ENCODE results near the gene CD84. TPM values are rescaled to one million over a fixed set of nuclear protein-coding genes. Genes with fewer than 3 reads are reported as not detected.
"Not testable (repeated sequence)": the region's sequence is repeated elsewhere in the genome, so short reads cannot be mapped to it uniquely, and the experiment has no call there.

The CD84 gene
- polyA plus RNA-seq, 1 donor (not counting 4 experiments of a cell fraction or from before 2014, with no cell fraction given) = not detected

DNA sequence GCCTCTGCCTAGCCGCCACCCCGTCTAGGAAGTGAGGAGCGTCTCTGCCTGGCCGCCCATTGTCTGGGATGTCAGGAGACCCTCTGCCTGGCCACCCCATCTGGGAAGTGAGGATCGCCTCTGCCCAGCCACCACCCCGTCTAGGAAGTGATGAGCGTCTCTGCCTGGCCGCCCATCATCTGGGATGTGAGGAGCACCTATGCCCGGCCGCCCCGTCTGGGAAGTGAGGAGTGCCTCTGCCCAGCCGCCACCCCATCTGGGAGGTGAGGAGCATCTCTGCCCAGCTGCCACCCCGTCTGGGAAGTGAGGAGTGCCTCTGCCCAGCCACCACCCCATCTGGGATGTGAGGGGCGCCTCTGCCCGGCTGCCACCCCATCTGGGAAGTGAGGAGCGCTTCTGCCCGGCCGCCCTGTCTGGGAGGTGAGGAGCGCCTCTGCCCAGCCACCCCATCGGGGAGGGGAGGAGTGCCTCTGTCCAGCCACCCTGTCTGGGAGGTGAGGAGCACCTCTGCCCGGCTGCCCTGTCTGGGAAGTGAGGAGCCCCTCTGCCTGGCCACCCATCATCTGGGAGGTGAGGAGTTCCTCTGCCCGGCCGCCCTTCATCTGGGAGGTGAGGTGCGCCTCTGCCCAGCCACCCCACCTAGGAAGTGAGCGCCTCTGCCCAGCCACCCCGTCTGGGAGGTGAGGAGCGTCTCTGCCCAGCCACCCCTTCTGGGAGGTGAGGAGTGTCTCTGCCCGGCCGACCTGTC, 47.3 kb downstream of the CD84 start:
- H3K27ac ChIP-seq (ENCODE audit: control insufficient read depth, insufficient read depth, low read length); dilution Hi-C loops (cut with MboI; ENCODE audit: extremely low pct_ligation_motif_present, low sequenced_read_pairs); H3K36me3 ChIP-seq (ENCODE audit: control insufficient read depth in 2 of 2, extremely low read depth in 1 of 2, insufficient read depth in 2 of 2, low read length in 2 of 2); H3K4me3 ChIP-seq (ENCODE audit: control insufficient read depth in 2 of 3, extremely low read depth in 1 of 3, insufficient read depth in 2 of 3, low read depth in 1 of 3, low read length in 3 of 3); H3K4me2 ChIP-seq (ENCODE audit: control insufficient read depth, extremely low read depth, insufficient read depth, low read depth, low read length); H3K79me2 ChIP-seq (ENCODE audit: control insufficient read depth, insufficient read depth, low read length); H2AFZ ChIP-seq (ENCODE audit: control insufficient read depth, low read length); DNase-seq (ENCODE audit: low read depth, low spot score); H3K9ac ChIP-seq (ENCODE audit: control insufficient read depth, extremely low read depth, insufficient read depth, low read length); H3K9me3 ChIP-seq (ENCODE audit: control insufficient read depth, low read depth, low read length); H3K27me3 ChIP-seq (ENCODE audit: control insufficient read depth, extremely low read depth, insufficient read depth, low read length); H4K20me1 ChIP-seq (ENCODE audit: control insufficient read depth, extremely low read depth, insufficient read depth, low read length); H3K9me1 ChIP-seq (ENCODE audit: control insufficient read depth, extremely low read depth, insufficient read depth, low read length); H3K4me1 ChIP-seq (ENCODE audit: control insufficient read depth, extremely low read depth, insufficient read depth, low read length); FAIRE-seq: not testable (repeated sequence)

DNA sequence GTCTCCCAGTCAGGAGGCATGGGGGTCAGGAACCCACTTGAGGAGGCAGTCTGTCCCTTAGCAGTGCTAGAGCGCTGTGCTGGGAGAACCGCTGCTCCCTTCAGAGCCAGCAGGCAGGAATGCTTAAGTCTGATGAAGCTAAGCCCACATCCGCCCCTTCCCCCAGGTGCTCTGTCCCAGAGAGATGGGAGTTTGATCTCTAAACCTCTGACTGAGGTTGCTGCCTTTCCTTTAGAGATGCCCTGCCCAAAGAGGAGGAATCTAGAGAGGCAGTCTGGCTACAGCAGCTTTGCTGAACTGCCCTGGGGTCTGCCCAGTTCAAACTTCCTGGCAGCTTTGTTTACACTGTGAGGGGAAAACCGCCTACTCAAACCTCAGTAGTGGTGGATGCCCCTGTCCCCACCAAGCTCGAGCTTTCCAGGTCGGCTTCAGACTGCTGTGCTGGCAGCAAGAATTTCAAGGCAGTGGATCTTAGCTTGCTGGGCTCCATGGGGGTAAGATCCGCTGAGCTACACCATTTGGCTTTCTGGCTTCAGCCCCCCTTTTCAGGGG, 49.8 kb downstream of the CD84 start:
- H4K20me1 ChIP-seq (ENCODE audit: control insufficient read depth, extremely low read depth, insufficient read depth, low read length); H3K27me3 ChIP-seq (ENCODE audit: control insufficient read depth, extremely low read depth, insufficient read depth, low read length); H3K9me3 ChIP-seq (ENCODE audit: control insufficient read depth, low read depth, low read length); FAIRE-seq; H3K79me2 ChIP-seq (ENCODE audit: control insufficient read depth, insufficient read depth, low read length); H3K9ac ChIP-seq (ENCODE audit: control insufficient read depth, extremely low read depth, insufficient read depth, low read length); H3K27ac ChIP-seq (ENCODE audit: control insufficient read depth, insufficient read depth, low read length); DNase-seq (ENCODE audit: low read depth, low spot score); H3K36me3 ChIP-seq (ENCODE audit: control insufficient read depth in 2 of 2, extremely low read depth in 1 of 2, insufficient read depth in 2 of 2, low read length in 2 of 2); H3K9me1 ChIP-seq (ENCODE audit: control insufficient read depth, extremely low read depth, insufficient read depth, low read length); H3K4me2 ChIP-seq (ENCODE audit: control insufficient read depth, extremely low read depth, insufficient read depth, low read depth, low read length); H3K4me1 ChIP-seq (ENCODE audit: control insufficient read depth, extremely low read depth, insufficient read depth, low read length); dilution Hi-C loops (cut with MboI; ENCODE audit: extremely low pct_ligation_motif_present, low sequenced_read_pairs); H3K4me3 ChIP-seq (ENCODE audit: control insufficient read depth in 2 of 3, extremely low read depth in 1 of 3, insufficient read depth in 2 of 3, low read depth in 1 of 3, low read length in 3 of 3); H2AFZ ChIP-seq (ENCODE audit: control insufficient read depth, low read length): not testable (repeated sequence)

DNA sequence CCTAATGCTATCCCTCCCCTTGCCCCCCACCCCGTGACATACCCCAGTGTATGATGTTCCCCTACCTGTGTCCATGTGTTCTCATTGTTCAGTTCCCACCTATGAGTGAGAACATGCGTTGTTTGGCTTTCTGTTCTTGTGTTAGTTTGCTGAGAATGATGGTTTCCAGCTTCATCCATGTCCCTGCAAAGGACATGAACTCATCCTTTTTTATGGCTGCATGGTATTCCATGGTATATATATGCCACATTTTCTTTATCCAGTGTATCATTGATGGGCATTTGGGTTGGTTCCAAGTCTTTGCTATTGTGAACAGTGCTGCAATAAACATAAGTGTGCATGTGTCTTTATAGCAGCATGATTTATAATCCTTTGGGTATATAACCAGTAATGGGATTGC, 55.5 kb downstream of the CD84 start:
- H3K9ac ChIP-seq (ENCODE audit: control insufficient read depth, extremely low read depth, insufficient read depth, low read length); H3K4me2 ChIP-seq (ENCODE audit: control insufficient read depth, extremely low read depth, insufficient read depth, low read depth, low read length); H3K79me2 ChIP-seq (ENCODE audit: control insufficient read depth, insufficient read depth, low read length); H3K36me3 ChIP-seq (ENCODE audit: control insufficient read depth in 2 of 2, extremely low read depth in 1 of 2, insufficient read depth in 2 of 2, low read length in 2 of 2); DNase-seq (ENCODE audit: low read depth, low spot score); H3K9me1 ChIP-seq (ENCODE audit: control insufficient read depth, extremely low read depth, insufficient read depth, low read length); H3K9me3 ChIP-seq (ENCODE audit: control insufficient read depth, low read depth, low read length); H3K27ac ChIP-seq (ENCODE audit: control insufficient read depth, insufficient read depth, low read length); H3K4me3 ChIP-seq (ENCODE audit: control insufficient read depth in 2 of 3, extremely low read depth in 1 of 3, insufficient read depth in 2 of 3, low read depth in 1 of 3, low read length in 3 of 3); FAIRE-seq; H2AFZ ChIP-seq (ENCODE audit: control insufficient read depth, low read length); dilution Hi-C loops (cut with MboI; ENCODE audit: extremely low pct_ligation_motif_present, low sequenced_read_pairs); H3K27me3 ChIP-seq (ENCODE audit: control insufficient read depth, extremely low read depth, insufficient read depth, low read length); H4K20me1 ChIP-seq (ENCODE audit: control insufficient read depth, extremely low read depth, insufficient read depth, low read length): not testable (repeated sequence)
- peaks cover 17% of the 10 kb centered on the region for H3K4me1 ChIP-seq (ENCODE audit: control insufficient read depth, extremely low read depth, insufficient read depth, low read length)
